Stimulated activated CD8-positive, alpha-beta memory T cell treated with anti-CD3 and anti-CD28 coated beads, Interleukin-12 subunit alpha, Interleukin-12 subunit beta, amount 100 ng/mL, for 24 hours (primary cell): ENCODE measurements around the gene C3orf20.

Experiments
- DNase-seq: peaks from one replicate; pipeline ENCODE4 v3.0.0-alpha.2; 2020; ENCODE audit errors: extremely low read depth

The C3orf20 gene

DNA sequence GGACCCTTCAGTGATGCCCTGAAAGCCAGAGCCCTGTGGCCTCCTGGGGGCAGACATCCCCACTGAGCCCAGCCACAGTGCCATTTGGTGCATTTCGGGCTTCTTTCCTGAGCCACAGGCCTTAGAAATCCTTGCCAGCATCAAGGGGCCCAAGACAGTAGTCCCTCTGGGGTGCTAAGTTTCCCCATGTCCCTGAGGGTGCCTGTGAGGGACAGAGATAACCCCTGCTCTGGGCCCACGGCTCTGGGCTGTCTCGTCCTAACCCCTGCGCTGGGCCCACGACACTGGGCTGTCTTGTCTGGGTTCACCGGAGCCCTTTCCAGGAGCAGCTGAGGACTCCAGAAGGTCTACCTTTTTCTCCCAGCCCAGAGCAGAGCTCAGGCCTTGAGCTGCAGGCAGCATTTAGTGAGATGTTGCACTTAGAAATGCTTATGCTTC lies 98.8 kb downstream of the C3orf20 start:
- DNase-seq: no peak

DNA sequence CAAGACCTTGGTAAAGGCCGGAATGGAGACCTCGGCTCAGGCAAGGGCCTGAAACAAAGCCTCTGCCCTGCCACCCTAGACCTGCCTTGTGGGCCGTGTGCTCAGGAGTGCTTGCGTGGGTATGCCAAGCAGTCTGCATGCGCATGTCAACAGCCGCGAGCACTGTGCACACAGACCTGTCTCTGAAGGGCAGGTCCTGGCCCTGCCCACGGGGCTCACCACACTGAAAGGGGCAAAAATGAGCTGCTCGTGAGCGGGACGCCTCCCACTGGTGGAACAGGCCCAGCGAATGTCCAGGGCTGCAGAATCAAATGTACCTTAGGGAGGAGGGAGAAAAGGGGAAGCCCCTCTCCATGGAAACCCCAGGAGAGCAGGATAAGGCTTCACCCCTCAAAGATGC lies 99.5 kb downstream of the C3orf20 start:
- DNase-seq: no peak

DNA sequence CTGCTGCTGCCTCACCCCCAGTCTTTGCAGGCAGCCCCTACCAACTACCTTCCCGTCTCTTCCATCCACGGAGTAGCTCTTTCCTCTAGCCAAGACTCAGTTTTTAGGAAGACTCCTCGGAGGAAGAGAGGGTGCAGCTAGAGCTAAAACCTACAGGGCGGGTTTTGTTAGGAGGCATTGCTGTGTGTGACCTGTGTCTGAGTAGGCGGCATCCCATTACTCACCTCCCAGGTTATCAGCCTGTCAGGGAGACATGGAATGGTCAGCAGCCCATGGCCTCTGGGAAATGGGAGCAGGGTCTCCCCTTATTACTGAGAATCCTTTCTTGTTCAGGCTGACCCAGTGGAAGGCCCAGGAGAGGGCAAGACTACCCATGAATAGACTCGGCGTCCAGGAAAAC lies 100.1 kb downstream of the C3orf20 start:
- no peak for DNase-seq

DNA sequence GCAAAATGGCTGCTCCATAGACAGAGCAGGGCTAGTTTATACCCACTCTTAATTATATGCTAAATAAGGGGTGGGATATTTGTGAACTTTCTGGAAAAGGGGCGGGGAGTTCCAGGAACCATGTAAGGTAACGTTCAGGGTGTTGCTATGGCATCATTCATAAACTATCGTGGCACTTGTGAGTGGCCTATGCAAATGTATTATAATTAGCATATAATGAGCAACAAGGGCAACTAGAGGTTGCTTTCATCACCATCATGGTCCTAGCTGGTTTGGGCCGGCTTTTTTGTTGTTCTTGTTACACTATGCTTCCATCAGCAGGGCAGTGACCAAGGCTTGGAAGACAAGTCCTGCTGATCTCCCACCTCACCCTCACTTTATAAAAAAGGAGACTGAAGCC lies 100.6 kb downstream of the C3orf20 start:
- DNase-seq: no peak

DNA sequence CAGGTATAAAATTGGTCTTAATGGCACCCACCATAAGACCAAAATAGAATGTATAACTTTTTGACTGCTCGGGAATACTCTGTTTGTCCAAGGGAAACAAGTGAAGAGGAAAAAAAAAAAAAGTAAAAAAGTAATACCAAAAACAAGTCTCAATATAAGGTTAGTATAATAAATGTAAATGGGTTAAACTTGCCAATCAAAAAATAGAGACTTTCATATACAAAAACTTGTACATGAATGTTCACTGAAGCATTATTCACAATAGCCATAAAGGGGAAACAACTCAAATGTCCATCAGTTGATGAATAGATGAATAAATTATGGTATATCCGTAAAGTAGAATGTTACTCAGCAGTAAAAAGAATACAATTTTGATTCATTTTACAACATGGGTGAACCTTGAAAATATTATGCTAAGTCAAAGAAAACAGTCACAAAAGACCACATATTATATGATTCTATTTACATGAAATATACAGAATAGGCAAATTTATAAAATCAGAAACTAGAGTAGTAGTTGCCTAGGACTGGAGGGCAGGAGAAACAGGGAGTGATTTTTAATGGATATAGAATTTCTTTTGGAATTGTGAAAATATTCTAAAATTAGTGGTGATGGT lies 104.2 kb downstream of the C3orf20 start:
- DNase-seq: no peak

DNA sequence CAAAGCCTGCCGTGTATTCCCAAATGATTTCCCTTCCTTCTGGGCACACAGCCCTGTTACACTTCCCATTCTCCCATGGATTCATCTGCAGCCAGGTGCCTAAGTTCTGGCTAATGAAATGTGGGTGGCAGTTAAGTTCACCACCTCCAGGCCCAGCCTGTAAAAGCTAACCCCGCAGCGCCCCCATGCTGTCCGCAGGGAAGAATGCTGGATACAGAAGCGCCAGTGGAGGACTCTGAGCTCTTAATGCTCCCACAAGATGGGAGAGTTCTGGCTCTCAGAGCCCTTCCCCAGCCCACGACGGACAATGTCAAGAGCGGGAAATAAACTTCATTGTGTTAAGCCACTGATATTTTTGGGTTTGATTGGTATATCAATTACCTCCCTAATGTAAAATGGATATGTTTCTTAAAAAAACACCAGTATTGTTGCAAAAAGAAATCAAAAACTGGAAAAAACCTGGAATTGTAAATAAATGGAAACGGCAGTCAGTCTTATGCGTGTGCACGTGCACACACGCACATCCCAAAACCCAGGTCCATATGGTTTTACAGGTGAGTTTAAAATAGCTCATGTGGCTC lies 106.1 kb downstream of the C3orf20 start:
- no peak for DNase-seq

DNA sequence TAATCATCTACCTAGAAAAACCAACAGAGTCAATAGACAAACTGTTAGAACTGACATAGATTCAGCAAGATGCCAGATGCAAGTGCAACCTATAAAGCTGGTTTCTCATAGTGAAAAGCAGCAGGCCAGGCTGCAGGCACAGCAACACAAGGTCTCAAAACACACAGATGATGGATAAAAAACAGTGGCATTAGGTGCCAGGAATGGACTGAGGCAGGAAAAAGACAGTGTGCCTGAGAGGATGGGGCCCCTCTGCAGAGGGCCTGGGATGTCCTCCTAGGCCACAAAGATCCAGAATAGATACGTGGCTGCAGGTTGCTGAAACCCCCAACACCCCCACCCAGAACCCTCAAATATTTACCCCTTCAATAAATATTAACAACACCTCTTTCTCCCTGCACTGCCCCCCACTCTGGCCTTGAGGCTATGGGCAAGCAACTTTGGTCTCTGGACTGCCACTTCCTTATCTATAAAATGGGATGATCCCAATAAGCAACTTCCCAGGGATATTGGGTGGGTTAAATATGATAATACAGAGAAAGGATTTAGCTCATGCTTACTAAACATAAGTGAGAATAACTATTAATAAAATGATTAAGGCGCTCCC lies 108.6 kb downstream of the C3orf20 start:
- no peak for DNase-seq

DNA sequence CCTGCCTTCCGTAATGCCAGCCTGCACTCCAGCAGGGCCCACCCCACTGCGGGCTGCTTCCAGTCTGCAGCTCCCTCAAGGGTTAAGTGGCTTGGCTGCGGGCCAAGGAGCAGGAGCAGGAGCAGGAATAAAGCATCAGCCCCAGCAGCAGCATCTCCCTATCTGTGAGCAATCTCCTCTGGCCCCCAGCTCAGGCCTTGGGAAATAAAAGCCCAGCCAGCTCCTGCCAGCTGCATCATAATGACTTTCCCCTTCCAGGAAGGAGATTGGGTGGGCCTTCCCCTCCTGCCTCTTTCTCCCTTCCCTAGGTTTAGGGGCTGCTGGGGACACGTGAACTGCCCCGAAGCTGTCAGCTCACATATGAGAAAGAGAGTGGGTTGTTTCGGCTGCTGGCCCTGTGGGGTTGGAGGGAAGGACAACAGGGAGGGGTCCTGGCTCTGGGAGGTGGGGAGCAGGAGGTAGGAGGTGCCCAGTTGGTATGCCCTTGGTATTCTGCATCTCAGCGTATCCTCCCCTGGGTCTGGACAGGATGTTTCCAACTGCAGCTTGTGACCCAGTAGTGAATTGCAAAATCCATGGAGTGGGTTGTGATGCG lies 109.2 kb downstream of the C3orf20 start:
- no peak for DNase-seq

DNA sequence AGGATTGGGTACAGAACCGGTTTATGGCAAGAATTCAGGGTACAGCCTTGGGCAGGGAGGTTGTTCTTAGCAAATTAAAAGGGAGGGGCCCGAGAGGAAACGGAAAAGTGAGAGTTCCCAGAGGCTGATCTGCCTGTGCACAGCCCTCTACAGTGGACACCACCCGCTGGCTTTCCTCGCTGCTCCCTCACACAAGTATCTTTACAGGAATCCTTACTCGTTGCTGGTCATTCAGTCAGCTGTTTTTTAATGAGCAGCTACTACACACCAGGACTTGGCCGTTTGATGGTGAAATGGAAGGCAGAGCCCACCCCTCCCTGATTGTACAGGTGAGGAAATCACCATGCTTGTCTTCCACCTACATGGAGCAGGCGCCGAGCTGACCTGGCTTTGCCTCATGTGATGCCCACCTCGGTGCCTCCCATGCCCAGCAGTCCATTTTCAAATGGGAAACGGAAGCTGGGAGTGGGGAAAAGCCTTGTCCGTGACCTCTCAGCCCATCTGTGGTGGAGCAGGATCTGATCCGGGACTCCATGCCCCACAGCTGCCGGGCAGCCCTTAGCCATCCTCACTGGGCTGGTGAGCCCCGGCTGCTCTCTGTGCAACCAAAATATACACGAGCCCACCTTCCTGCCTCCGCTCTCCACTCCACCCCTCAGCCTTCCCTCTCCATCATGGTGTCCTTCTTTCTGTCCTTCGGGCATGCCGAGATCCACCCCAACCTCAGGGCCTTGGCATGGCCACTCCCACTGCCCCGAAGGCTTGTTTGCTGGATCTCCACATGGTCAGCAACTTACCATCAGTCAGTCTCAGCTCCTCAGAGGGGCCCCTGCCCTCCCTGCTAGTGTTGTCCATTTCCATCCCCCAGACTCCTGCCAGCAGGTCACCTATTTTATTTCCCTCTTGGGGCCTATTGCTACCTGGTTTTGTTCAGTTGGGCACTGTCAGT lies 110.5 kb downstream of the C3orf20 start:
- DNase-seq: no peak

DNA sequence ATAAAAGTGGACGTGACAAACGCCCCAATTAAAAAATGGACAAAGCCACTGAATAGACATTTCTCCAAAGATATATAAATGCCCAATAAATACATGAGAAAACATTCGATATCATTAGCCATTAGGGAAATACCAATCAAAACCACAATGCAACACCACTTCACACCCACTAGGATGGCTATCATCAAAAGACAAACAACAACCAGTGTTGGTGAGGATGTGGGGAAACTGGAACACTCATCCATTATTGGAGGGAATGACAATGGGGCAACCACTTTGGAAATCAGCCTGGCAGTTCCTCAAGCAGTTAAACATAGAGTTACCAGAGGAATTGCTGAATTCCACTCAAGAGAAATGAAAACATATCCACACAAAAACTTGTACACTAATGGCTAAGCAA lies 111.4 kb downstream of the C3orf20 start:
- DNase-seq: no peak

DNA sequence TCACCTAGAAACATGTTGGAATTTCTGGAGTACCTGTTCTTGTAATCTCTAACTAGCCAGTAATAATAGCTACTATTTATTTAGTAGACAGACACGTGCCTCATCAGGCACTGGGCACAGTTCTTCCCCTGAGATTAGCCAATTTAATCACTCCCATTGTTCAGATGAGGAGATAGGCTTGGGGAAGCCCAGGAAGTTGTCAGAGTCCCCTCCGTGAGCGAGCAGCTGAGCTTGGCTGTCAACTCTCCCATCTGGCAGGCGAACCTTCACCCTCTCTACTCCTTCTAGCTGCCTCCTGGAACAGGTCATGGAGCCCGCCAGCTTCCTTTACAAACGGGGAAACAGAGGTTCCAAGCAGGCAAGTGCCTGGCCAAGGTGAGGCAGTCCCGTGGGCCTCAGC lies 112.7 kb downstream of the C3orf20 start:
- DNase-seq: no peak

DNA sequence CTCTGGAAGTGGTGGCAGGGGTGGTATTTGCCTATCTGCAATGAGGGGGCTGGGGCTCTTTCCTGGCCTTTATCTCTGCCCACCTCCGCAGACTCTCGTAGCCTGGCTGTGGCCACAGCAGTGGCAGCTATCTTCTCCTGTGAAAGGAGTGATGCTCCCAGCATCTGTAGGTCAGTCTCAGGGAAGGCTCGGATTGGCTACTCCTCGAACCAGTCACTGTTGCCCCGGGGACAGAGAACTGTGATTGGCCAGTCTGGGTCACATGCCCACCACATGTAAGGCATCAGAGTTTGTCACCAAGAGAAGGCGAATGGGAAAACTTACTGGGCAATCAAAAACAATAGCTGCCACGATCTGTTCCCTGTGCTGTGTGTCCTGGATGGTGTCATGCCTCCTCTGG lies 113.7 kb downstream of the C3orf20 start:
- no peak for DNase-seq

DNA sequence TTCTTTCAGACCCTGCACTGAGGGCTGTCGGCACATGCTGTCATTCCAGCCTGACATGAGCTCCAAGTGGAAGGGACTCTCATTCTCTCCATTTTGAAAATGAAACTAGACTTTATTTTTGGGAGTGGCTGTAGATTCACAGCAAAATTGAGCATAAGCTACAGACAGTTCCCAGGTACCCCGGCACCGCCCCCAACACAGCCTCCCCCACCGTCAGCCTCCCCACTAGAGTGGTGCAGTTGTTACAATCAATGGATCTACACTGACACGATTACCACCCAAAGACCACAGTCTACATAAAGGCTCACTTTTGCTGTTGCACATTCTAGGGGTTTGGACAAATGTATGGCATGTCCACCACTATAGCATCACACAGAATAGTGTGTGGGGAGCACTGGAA lies 114.3 kb downstream of the C3orf20 start:
- no peak for DNase-seq

DNA sequence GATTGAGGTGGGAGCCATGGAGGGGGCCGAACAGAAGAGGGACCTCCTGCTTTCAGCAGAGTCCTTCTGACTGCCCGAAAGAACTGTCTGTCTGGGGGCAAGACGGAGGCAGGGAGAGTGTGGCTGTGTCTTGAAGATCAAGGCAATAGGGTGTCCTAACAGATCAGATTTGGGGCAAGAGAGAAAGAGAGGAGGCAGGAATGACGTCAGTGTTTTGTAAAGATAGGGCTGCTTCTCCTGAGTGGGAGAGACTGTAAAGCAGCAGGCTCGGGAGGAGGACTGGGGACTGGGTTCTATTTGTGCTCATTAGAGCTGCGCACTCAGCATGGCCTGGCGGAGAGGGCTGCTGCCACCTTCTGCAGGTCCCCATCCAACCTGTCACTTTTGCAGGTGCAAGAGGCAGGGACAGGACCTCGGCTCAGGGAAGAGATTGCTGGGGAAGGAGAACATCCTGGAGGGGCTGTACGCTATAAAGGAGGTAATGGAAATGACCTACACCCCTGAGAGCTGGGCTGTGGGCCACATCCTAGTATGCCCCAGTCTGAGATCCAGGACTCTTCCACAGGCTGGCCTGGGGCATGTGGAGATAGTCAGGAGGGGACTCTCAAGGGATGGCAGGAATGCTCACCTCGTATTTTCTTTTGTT lies 114.8 kb downstream of the C3orf20 start:
- no peak for DNase-seq

DNA sequence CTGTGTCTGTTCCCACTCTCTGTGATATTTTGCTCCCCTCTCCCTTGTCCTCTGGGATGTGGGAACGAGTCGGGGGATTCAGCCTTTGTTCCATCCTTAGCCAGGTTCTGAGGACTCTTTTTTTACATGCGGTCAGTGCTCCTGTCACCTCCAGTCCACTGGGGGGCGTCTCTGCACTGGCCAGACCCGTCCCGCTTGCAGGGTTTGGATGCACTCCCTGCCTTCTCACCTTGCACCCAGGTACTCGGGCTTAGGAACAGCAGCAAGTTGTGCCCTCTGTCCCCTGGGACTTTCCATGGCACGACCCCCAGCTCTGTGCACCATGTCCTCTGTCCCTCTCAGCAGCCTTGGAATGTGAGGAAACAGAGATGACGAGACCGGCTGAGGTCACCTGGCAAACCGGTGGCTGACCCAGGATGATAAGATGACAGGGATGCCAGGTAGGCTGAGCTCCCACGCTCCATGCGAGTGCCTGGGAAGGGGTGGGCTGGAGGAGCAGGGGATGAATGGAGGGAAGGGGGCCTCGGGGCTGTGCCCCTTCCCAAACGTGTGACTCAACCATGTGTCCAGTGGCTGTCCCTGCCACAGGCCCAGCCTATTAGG lies 116.5 kb downstream of the C3orf20 start:
- no peak for DNase-seq

DNA sequence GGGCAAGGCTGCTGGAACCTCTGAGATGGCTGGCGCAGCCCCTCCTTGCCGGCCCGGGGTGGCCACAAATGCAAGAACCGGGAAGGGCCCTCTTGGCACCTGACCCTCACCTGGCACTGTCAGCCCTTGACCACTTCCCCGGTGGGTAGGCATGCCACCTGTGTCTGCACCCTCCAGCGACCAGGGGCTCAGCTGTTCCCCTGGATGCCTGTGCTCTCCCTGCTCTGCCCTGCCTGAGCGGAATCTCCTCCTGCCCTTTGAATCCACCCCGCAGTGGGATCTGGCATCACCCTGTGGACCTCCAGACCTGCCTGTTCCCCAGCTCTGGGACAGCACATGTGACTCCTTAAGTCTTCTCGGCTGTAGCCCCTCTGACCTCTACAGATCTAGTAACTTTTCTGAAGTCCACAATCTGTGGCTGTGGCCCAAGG lies 117.8 kb downstream of the C3orf20 start:
- no peak for DNase-seq

DNA sequence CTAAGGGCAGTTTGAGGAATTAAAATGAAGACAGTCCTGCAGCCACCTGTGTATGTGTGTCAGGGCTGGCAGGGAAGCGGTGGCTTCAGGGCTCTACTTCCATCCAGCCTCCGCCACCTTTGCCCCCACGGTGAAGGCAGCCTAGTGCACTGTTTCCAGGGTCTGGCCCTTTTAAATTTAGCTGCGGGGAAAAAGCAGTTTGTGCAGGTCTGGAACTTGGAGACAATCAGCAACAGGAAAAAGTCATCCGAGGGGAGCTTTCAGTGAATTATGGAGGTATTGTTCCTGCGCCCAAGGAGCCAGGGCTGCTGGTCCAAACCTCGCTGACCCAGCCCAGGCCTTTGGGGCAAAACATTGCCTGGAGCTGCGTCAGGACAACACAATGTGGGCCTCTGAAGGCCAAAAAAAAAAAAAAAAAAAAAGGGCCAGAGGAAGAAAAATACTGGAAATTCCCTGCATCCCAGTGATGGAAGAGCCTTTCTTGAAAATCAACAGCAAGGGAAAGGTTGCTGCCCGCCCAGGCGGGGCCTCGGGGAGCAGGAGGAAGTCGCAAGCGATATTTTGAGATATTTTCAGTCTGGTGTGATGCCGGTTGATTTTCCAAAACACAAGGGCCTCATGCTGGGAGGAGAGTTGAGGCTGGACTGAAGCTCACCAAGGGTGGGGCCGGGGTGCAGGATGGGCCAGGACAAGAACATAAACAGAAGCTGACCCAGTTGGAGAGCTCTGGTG lies 118.4 kb downstream of the C3orf20 start:
- DNase-seq: no peak

DNA sequence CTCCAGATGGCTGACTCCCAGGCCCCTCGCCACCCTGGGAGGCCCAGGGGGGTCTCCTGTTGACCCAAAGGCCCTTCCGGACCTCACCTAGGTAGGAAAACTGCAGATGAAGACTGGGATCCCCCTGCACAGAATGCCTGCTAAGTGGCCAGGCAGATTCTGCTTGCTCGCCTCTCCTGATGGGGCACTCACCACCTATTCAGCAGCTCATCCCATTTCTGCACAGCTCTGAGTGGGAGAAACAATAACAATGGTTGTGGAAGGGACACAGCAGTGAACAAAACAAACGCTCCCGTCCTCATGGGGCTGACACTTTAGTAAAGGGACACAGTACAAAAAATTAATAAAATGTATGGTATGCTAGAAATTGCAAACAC lies 118.9 kb downstream of the C3orf20 start:
- DNase-seq: no peak

DNA sequence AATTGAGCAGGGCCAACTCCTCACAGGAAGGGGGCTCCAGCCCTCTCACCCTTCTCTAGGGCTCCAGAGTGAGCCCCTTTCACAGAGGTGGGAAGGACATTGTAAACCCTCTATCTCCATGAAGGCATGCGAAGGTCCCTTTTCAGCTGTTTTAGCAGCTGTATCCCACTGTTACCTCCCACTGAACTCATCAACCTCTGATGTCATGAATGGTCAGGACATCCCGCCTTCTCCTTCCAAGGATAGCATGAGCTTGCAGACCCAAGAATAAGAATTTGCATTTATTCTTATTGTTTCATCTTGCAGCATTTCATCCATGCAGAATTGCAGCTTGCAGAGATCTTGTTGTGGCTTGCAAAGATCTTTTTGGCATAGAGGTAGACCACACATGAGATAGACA lies 119.5 kb downstream of the C3orf20 start:
- no peak for DNase-seq

DNA sequence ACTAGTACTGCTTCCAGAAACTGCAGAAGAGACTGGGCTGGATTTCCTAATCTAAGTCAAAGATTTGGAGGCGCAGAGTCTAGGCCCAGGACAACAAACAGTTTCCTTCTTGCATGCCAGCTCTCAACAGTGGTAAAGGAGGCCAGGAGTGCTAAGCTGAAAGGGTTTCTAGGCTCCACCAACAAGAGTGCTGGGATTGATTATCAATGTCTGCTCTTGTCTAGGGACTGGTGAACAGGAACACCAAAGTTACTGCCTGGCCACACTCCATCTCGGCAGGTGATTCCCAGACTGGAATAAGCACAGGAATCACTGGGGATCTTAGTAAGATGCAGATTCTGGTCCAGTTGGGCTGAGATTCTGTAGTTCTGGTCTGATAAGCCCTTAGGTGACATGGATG lies 121.1 kb downstream of the C3orf20 start:
- DNase-seq: no peak
